ENCODE measurements around the gene PLA2G4A. TPM values are rescaled to one million over a fixed set of nuclear protein-coding genes. Genes with fewer than 3 reads are reported as not detected.

The PLA2G4A gene
- polyA plus RNA-seq, 1 donor from 2014 or later, result not detected

DNA sequence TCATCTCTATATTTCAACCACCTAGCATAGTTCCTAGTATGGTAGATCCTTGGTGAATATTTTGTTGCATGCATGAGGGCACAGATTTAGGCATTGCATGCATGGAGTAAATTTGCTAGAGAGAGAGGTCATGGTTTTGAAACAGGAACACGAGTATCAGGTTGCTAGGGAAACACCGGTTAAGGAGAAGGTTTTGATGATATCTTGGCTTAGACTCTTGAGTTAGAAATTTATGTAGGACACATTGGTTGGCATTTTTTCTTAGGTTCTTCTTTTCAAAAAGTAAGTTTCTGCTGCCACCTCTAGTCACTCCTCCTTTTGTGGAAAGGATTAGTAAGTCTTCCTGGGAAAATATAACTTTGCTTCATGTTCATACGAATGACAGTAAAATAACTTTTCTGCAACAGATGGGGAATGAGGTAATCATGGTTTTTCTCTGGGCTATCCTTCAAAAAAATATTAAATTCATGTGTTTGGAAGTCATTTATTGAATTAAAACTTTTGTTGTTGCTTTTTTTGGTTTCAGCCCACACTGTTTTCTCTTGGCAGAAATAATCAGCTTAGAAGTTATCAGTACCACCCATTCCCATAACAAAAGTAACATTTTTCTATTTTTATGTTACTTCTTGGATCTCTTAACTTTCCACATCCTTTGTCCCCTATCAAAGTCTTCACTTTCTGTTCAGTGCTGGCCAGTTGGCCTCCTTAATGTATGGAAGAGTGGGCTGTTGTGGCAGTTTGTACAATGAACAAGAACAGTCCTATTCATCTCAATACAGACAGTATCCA, 97.3 kb downstream of the PLA2G4A start:
- Histone ChIP-seq H3K79me2 (replicated peaks; ENCODE audit: insufficient read depth, low read length) (no peaks in the 10 kb centered on the region), H3K36me3 (ENCODE audit: insufficient read depth, low read length) (no peaks in the 10 kb centered on the region), H3K27me3 (ENCODE audit: insufficient read depth, low read depth, low read length) (no peaks in the 10 kb centered on the region), H3F3A (ENCODE audit: insufficient read depth, low read length, poor library complexity, severe bottlenecking) (no peaks in the 10 kb centered on the region), H3K4me3 (ENCODE audit: low read length) (no peak overlapping the region), H2AFZ (ENCODE audit: low read depth, low read length) (no peak overlapping the region), H3K9me3 (ENCODE audit: low read length) (no peaks in the 10 kb centered on the region), H4K20me1 (ENCODE audit: insufficient read depth) (no peaks in the 10 kb centered on the region), H3K9ac (ENCODE audit: low read length) (no peak overlapping the region), H3K9me2 (ENCODE audit: insufficient read depth, low read length) (no peaks in the 10 kb centered on the region), H3K4me2 (ENCODE audit: low read length) (no peak overlapping the region), H3K27ac (ENCODE audit: low read length) (no peak overlapping the region)
- no peak for TF ChIP-seq EP300 (conservative IDR thresholded peaks at IDR 0.05; ENCODE audit: poor library complexity, severe bottlenecking)
- TF ChIP-seq CTCF (IDR thresholded peaks at IDR 0.05; ENCODE audit: poor library complexity, severe bottlenecking), result no peak
- TF ChIP-seq RAD21 (conservative IDR thresholded peaks at IDR 0.05), result no peak
- no peak for TF ChIP-seq POLR2AphosphoS5 (IDR thresholded peaks at IDR 0.05)
- TF ChIP-seq EZH2 (IDR thresholded peaks at IDR 0.05; ENCODE audit: borderline replicate concordance, insufficient read depth, low read length, poor library complexity, severe bottlenecking), result no peak
- TF ChIP-seq SMC3 (conservative IDR thresholded peaks at IDR 0.05; ENCODE audit: poor library complexity), result no peak
- no peak for TF ChIP-seq TAF1 (IDR thresholded peaks at IDR 0.05; ENCODE audit: low read depth)
- TF ChIP-seq REST (IDR thresholded peaks at IDR 0.05; ENCODE audit: borderline replicate concordance), result no peak
- no peak for TF ChIP-seq MXI1 (conservative IDR thresholded peaks at IDR 0.05; ENCODE audit: poor library complexity, severe bottlenecking)

DNA sequence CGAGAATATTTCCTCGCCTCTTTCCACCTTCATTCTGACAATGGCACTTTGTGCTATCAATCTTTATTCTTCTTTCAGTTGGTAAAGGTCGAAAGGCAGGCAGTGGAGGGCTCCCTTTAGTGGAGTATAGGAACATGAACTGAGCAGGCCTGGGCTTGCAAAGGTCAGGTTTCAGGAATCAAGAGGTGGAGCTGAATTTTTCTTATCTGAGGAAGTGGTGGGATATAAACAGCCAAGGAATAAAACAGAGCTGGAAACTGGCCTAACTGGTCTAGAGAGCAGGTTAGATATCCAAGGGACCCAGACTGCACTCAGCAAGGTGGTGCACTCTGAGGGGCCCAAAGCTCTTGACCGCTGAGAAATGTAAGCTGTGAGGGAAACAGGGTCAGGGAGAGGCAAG, 99.1 kb downstream of the PLA2G4A start:
- H3K36me3 ChIP-seq (ENCODE audit: insufficient read depth, low read length), result no peaks in the 10 kb centered on the region
- no peaks in the 10 kb centered on the region for H3K79me2 ChIP-seq (replicated peaks; ENCODE audit: insufficient read depth, low read length)
- TF ChIP-seq RAD21 (conservative IDR thresholded peaks at IDR 0.05), result no peak
- no peak for TF ChIP-seq MXI1 (conservative IDR thresholded peaks at IDR 0.05; ENCODE audit: poor library complexity, severe bottlenecking)
- TF ChIP-seq EP300 (conservative IDR thresholded peaks at IDR 0.05; ENCODE audit: poor library complexity, severe bottlenecking), result no peak
- no peak for TF ChIP-seq POLR2AphosphoS5 (IDR thresholded peaks at IDR 0.05)
- TF ChIP-seq TAF1 (IDR thresholded peaks at IDR 0.05; ENCODE audit: low read depth), result no peak
- H3F3A ChIP-seq (ENCODE audit: insufficient read depth, low read length, poor library complexity, severe bottlenecking), result no peaks in the 10 kb centered on the region
- H3K27ac ChIP-seq (ENCODE audit: low read length), result no peak overlapping the region
- no peaks in the 10 kb centered on the region for H3K9me2 ChIP-seq (ENCODE audit: insufficient read depth, low read length)
- H2AFZ ChIP-seq (ENCODE audit: low read depth, low read length), result no peak overlapping the region
- no peak overlapping the region for H3K9ac ChIP-seq (ENCODE audit: low read length)
- no peaks in the 10 kb centered on the region for H3K9me3 ChIP-seq (ENCODE audit: low read length)
- no peaks in the 10 kb centered on the region for H4K20me1 ChIP-seq (ENCODE audit: insufficient read depth)
- H3K4me3 ChIP-seq (ENCODE audit: low read length), result no peak overlapping the region
- no peak overlapping the region for H3K4me2 ChIP-seq (ENCODE audit: low read length)
- no peaks in the 10 kb centered on the region for H3K27me3 ChIP-seq (ENCODE audit: insufficient read depth, low read depth, low read length)

All from neural cell (in vitro differentiated cells).